Activated T-helper 9 cell treated with anti-CD3 and anti-CD28 coated beads, Interleukin-2, amount 50 U/mL, for 16 hours (primary cell): ENCODE data around the gene BNC2.

Experiments
- DNase-seq: peaks from one replicate; pipeline ENCODE4 v3.0.0-alpha.2; 2020; ENCODE audit warnings: low read depth

BNC2 gene

GRCh38 chr9:16755467-16756160, 114.9 kb downstream of the BNC2 start:
- DNase-seq, result no peak

GRCh38 chr9:16754662-16755061, 115.8 kb downstream of the BNC2 start:
- DNase-seq, result no peak

- DNase-seq, result no peak
Observed at GRCh38 chr9:16753256-16753655, 117.2 kb downstream of the BNC2 start.

GRCh38 chr9:16752601-16753000, 117.9 kb downstream of the BNC2 start:
- DNase-seq, result no peak

GRCh38 chr9:16750553-16750952, 119.9 kb downstream of the BNC2 start:
- no peak for DNase-seq

GRCh38 chr9:16745359-16745758, 125.1 kb downstream of the BNC2 start:
- DNase-seq, result no peak

- DNase-seq, result no peak
Observed at GRCh38 chr9:16744394-16744793, 126.1 kb downstream of the BNC2 start.

- DNase-seq, result no peak
Observed at GRCh38 chr9:16743375-16743774, 127.1 kb downstream of the BNC2 start.

- no peak for DNase-seq
Observed at GRCh38 chr9:16735001-16735400, 135.5 kb downstream of the BNC2 start.

GRCh38 chr9:16732546-16732945, 137.9 kb downstream of the BNC2 start:
- DNase-seq, result no peak

- no peak for DNase-seq
Observed at GRCh38 chr9:16730162-16730561, 140.3 kb downstream of the BNC2 start.

GRCh38 chr9:16729651-16730050, 140.8 kb downstream of the BNC2 start:
- no peak for DNase-seq

GRCh38 chr9:16728137-16728508, 142.3 kb downstream of the BNC2 start:
- DNase-seq, result no peak

- no peak for DNase-seq
Observed at GRCh38 chr9:16727452-16728136, 142.9 kb downstream of the BNC2 start.

GRCh38 chr9:16726718-16727451, 143.6 kb downstream of the BNC2 start:
- DNase-seq, result no peak

GRCh38 chr9:16726029-16726428, 144.4 kb downstream of the BNC2 start:
- no peak for DNase-seq

- DNase-seq, result no peak
Observed at GRCh38 chr9:16725066-16725465, 145.4 kb downstream of the BNC2 start.

GRCh38 chr9:16721972-16722371, 148.5 kb downstream of the BNC2 start:
- DNase-seq, result no peak

- no peak for DNase-seq
Observed at GRCh38 chr9:16720386-16720785, 150.1 kb downstream of the BNC2 start.

- DNase-seq, result no peak
Observed at GRCh38 chr9:16719921-16720320, 150.5 kb downstream of the BNC2 start.

GRCh38 chr9:16718952-16719351, 151.5 kb downstream of the BNC2 start:
- DNase-seq, result no peak

- no peak for DNase-seq
Observed at GRCh38 chr9:16718296-16718695, 152.2 kb downstream of the BNC2 start.

GRCh38 chr9:16716601-16717000, 153.9 kb downstream of the BNC2 start:
- DNase-seq, result no peak
